ENCODE data around the gene NUP98. TPM values are rescaled to one million over a fixed set of nuclear protein-coding genes. Genes with fewer than 3 reads are reported as not detected.
"Not testable (repeated sequence)": the region's sequence is repeated elsewhere in the genome, so short reads cannot be mapped to it uniquely, and the experiment has no call there.

The NUP98 gene
- total RNA-seq, 4 donors from 2014 or later, result 65.2 to 128 (median 102) TPM

GRCh38 chr11:3781423-3781822, 15.9 kb downstream of the NUP98 start:
- TF ChIP-seq POLR2A (IDR thresholded peaks at IDR 0.05), result no peak
- TF ChIP-seq CTCF (IDR thresholded peaks at IDR 0.05 in 4 of 5, conservative IDR thresholded peaks at IDR 0.05 in 1 of 5), result no peak
- H3K27me3 ChIP-seq, result no peaks in the 10 kb centered on the region
- DNase-seq (no peak), ATAC-seq (peak; percentile 43 to 58)
- no peak overlapping the region for H3K4me3 ChIP-seq
- H3K4me1 ChIP-seq, result peaks cover 22 to 24% of the 10 kb centered on the region in 2 donors
- H3K9me3 ChIP-seq, result no peaks in the 10 kb centered on the region
- peaks cover 0 to 28% of the 10 kb centered on the region in 2 donors for H3K36me3 ChIP-seq
- peak overlapping the region; percentile 39 to 66 (median 44) for H3K27ac ChIP-seq
- intact Hi-C loops (cut with DNase I; ENCODE audit: low total_unique reads), result no loop called here
- in situ Hi-C loops (cut with MboI; ENCODE audit: low sequenced_read_pairs in 4 of 4), result no loop called here

- Histone ChIP-seq H3K4me3 (no peak overlapping the region), H3K27me3 (no peaks in the 10 kb centered on the region), H3K4me1 (peaks cover 24 to 27% of the 10 kb centered on the region in 2 donors), H3K36me3 (peaks cover 0 to 66% of the 10 kb centered on the region in 2 donors), H3K9me3 (no peaks in the 10 kb centered on the region), H3K27ac (peak overlapping the region; percentile 56 to 72 (median 64))
- TF ChIP-seq CTCF (IDR thresholded peaks at IDR 0.05 in 4 of 5, conservative IDR thresholded peaks at IDR 0.05 in 1 of 5) (no peak), POLR2A (IDR thresholded peaks at IDR 0.05) (no peak)
- ATAC-seq, result peak; percentile 38 to 84
- intact Hi-C loops (cut with DNase I; ENCODE audit: low total_unique reads), result no loop called here
- peak in 1 of 2 donors; percentile 24 for DNase-seq
- in situ Hi-C loops (cut with MboI; ENCODE audit: low sequenced_read_pairs in 4 of 4), result no loop called here
Observed at GRCh38 chr11:3775736-3776406, 21.5 kb downstream of the NUP98 start.

- Histone ChIP-seq H3K27me3 (no peaks in the 10 kb centered on the region), H3K36me3 (peaks cover 0 to 73% of the 10 kb centered on the region in 2 donors), H3K4me1 (peaks cover 20 to 22% of the 10 kb centered on the region in 2 donors), H3K9me3 (no peaks in the 10 kb centered on the region), H3K4me3 (no peak overlapping the region), H3K27ac (no peak overlapping the region)
- DNase-seq, result no peak
- in situ Hi-C loops (cut with MboI; ENCODE audit: low sequenced_read_pairs in 4 of 4) (no loop called here), intact Hi-C loops (cut with DNase I; ENCODE audit: low total_unique reads) (no loop called here)
- TF ChIP-seq POLR2A (IDR thresholded peaks at IDR 0.05) (no peak), CTCF (IDR thresholded peaks at IDR 0.05 in 4 of 5, conservative IDR thresholded peaks at IDR 0.05 in 1 of 5) (no peak)
- no peak for ATAC-seq
Observed at GRCh38 chr11:3773180-3773579, 24.2 kb downstream of the NUP98 start.

GRCh38 chr11:3767536-3767935, 29.8 kb downstream of the NUP98 start:
- intact Hi-C loops (cut with DNase I; ENCODE audit: low total_unique reads) (no loop called here), in situ Hi-C loops (cut with MboI; ENCODE audit: low sequenced_read_pairs in 4 of 4) (no loop called here)
- no peak for ATAC-seq

GRCh38 chr11:3766836-3767235, 30.5 kb downstream of the NUP98 start:
- H3K4me1 ChIP-seq; H3K9me3 ChIP-seq; H3K27me3 ChIP-seq; ATAC-seq; intact Hi-C loops (cut with DNase I; ENCODE audit: low total_unique reads); H3K27ac ChIP-seq; in situ Hi-C loops (cut with MboI; ENCODE audit: low sequenced_read_pairs in 4 of 4); DNase-seq; H3K4me3 ChIP-seq: not testable (repeated sequence)
- peaks cover 7 to 100% of the 10 kb centered on the region in 2 donors for H3K36me3 ChIP-seq

More at GRCh38 chr11:3767536-3767935, 29.8 kb downstream of the NUP98 start:
- H3K27me3 ChIP-seq, result no peaks in the 10 kb centered on the region
- peaks cover 7 to 100% of the 10 kb centered on the region in 2 donors for H3K36me3 ChIP-seq
- TF ChIP-seq CTCF (IDR thresholded peaks at IDR 0.05 in 4 of 5, conservative IDR thresholded peaks at IDR 0.05 in 1 of 5) (no peak), POLR2A (IDR thresholded peaks at IDR 0.05) (no peak)
- no peaks in the 10 kb centered on the region for H3K4me1 ChIP-seq
- no peaks in the 10 kb centered on the region for H3K9me3 ChIP-seq
- DNase-seq, result no peak
- no peak overlapping the region for H3K27ac ChIP-seq
- no peak overlapping the region for H3K4me3 ChIP-seq

All from gastrocnemius medialis (tissue), 4 donors.